DOHH2 (cell line): Measurements from ENCODE around the gene PPP2R2C.

Source experiments
- EZH2phosphoT487 ChIP-seq: fragments of 200-600 bp; sonication (generic); IDR thresholded peaks from 2 replicates; pipeline ENCODE4 v1.6.1; 2017; ENCODE audit warnings: borderline replicate concordance, mild to moderate bottlenecking, antibody characterized with exemption, low read length, moderate library complexity, mixed read lengths
- TF ChIP-seq, protein P1 (sequence below): fragments of 200-600 bp; sonication (generic); IDR thresholded peaks from one replicate; pipeline ENCODE4 v1.5.1; 2014; ENCODE audit warnings: antibody characterized with exemption, mild to moderate bottlenecking, low read depth, low read length; ENCODE audit not compliant: poor library complexity, severe bottlenecking

DNA sequence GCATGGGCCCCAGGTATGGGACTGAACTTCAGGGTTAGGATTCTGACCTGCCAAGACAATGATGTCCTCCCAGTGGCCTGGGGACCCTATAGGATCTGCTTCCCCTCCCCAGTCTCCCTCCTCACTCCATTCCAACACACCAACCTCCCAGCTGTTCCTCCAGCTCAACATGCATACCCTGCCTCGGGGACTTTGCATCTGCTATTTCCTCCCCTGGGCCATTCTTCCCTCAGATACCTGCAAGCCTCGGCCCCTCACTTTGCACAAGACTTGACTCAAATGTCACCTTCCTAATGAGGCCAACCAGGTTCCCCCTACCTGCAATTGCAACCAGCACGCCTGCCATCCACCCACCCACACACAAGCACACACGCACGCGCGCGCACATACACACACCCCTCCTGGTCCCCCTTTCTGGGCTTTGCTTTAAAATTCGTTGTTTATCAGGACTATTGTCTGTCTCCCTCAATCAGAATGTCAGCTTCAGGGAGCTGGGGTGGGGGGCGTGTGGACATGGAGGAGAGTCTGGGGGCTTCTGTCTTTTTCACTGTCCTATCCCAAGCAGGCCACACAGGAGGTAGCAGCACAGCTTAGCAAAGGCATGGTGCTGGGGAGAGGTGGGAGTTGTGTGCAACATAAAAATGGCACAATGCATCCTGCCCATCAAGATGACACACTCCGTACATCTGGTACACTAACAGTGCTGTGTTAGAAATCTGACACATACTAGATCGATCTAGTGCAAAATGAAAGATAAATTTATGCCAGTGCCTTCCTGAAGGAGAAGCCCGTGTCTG, 20.6 kb upstream of the PPP2R2C start:
- TF ChIP-seq, protein P1, sequence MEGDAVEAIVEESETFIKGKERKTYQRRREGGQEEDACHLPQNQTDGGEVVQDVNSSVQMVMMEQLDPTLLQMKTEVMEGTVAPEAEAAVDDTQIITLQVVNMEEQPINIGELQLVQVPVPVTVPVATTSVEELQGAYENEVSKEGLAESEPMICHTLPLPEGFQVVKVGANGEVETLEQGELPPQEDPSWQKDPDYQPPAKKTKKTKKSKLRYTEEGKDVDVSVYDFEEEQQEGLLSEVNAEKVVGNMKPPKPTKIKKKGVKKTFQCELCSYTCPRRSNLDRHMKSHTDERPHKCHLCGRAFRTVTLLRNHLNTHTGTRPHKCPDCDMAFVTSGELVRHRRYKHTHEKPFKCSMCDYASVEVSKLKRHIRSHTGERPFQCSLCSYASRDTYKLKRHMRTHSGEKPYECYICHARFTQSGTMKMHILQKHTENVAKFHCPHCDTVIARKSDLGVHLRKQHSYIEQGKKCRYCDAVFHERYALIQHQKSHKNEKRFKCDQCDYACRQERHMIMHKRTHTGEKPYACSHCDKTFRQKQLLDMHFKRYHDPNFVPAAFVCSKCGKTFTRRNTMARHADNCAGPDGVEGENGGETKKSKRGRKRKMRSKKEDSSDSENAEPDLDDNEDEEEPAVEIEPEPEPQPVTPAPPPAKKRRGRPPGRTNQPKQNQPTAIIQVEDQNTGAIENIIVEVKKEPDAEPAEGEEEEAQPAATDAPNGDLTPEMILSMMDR, result no peak
- no peak for TF ChIP-seq EZH2phosphoT487
